ENCODE results near the gene IMMP2L. TPM values are rescaled to one million over a fixed set of nuclear protein-coding genes. Genes with fewer than 3 reads are reported as not detected.

IMMP2L gene
- total RNA-seq, 1 experiment from 2014 or later: 13.6 TPM

GRCh38 chr7:110890101-110890500, 672.2 kb downstream of the IMMP2L start:
- DNase-seq (ENCODE audit: low spot score) (no peak), ATAC-seq (no peak)
- H3K27me3 Mint-ChIP-seq (ENCODE audit: low read depth): no peaks in the 10 kb centered on the region
- CTCF ChIA-PET: no interaction called here
- POLR2A ChIA-PET: no interaction called here
- no peak overlapping the region for H3K4me3 Mint-ChIP-seq
- peaks cover 17% of the 10 kb centered on the region for H3K4me1 Mint-ChIP-seq
- no peak overlapping the region for H3K27ac Mint-ChIP-seq
- no peak for TF ChIP-seq ATF1 (CRISPR knock-in tag; IDR thresholded peaks at IDR 0.05)
- TF ChIP-seq NR3C1 (CRISPR knock-in tag; conservative IDR thresholded peaks at IDR 0.05; ENCODE audit: low read depth): no peak
- TF ChIP-seq AR (CRISPR knock-in tag; IDR thresholded peaks at IDR 0.05): no peak
- TF ChIP-seq PRRX2 (CRISPR knock-in tag; IDR thresholded peaks at IDR 0.05): no peak
- TF ChIP-seq, protein P1, sequence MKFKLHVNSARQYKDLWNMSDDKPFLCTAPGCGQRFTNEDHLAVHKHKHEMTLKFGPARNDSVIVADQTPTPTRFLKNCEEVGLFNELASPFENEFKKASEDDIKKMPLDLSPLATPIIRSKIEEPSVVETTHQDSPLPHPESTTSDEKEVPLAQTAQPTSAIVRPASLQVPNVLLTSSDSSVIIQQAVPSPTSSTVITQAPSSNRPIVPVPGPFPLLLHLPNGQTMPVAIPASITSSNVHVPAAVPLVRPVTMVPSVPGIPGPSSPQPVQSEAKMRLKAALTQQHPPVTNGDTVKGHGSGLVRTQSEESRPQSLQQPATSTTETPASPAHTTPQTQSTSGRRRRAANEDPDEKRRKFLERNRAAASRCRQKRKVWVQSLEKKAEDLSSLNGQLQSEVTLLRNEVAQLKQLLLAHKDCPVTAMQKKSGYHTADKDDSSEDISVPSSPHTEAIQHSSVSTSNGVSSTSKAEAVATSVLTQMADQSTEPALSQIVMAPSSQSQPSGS (CRISPR knock-in tag; IDR thresholded peaks at IDR 0.05; ENCODE audit: borderline replicate concordance, low read depth): no peak
- no peak for TF ChIP-seq ZNF232 (CRISPR knock-in tag; IDR thresholded peaks at IDR 0.05)
- no peak for TF ChIP-seq CBFB (CRISPR knock-in tag; IDR thresholded peaks at IDR 0.05; ENCODE audit: low read depth)
- no peak for TF ChIP-seq ZNF317 (CRISPR knock-in tag; IDR thresholded peaks at IDR 0.05; ENCODE audit: borderline replicate concordance, low read depth)
- TF ChIP-seq ZNF219 (CRISPR knock-in tag; IDR thresholded peaks at IDR 0.05; ENCODE audit: borderline replicate concordance): no peak
- TF ChIP-seq, protein P2, sequence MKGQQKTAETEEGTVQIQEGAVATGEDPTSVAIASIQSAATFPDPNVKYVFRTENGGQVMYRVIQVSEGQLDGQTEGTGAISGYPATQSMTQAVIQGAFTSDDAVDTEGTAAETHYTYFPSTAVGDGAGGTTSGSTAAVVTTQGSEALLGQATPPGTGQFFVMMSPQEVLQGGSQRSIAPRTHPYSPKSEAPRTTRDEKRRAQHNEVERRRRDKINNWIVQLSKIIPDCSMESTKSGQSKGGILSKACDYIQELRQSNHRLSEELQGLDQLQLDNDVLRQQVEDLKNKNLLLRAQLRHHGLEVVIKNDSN (CRISPR knock-in tag; IDR thresholded peaks at IDR 0.05): no peak
- no peak for TF ChIP-seq GTF2I (CRISPR knock-in tag; conservative IDR thresholded peaks at IDR 0.05)
- no peak for TF ChIP-seq JUN (CRISPR knock-in tag; IDR thresholded peaks at IDR 0.05)
- peaks cover 11% of the 10 kb centered on the region for H3K9me3 Mint-ChIP-seq
- H3K36me3 Mint-ChIP-seq: peaks cover 4% of the 10 kb centered on the region

GRCh38 chr7:110889335-110889734, 673.0 kb downstream of the IMMP2L start:
- Mint-ChIP-seq H3K9me3 (peaks cover 7% of the 10 kb centered on the region; the same call in 1 of the 2 replicates), H3K4me1 (peaks cover 17% of the 10 kb centered on the region), H3K27ac (no peak overlapping the region), H3K36me3 (no peaks in the 10 kb centered on the region), H3K4me3 (no peak overlapping the region), H3K27me3 (ENCODE audit: low read depth) (no peaks in the 10 kb centered on the region)
- POLR2A ChIA-PET: no interaction called here
- CTCF ChIA-PET: interaction anchor here (0.6 to 1.0 kb wide), 2 partner anchors 210 to 294 kb away, joined by 4 to 5 read pairs; no protein-coding TSS in a partner anchor
- DNase-seq (ENCODE audit: low spot score) (peak; percentile 22), ATAC-seq (no peak)
- TF ChIP-seq NFYB (CRISPR knock-in tag; conservative IDR thresholded peaks at IDR 0.05; ENCODE audit: low read depth) (no peak), AFF4 (CRISPR knock-in tag; IDR thresholded peaks at IDR 0.05; ENCODE audit: borderline replicate concordance) (no peak), USF2 (CRISPR knock-in tag; IDR thresholded peaks at IDR 0.05) (no peak), ZNF416 (CRISPR knock-in tag; IDR thresholded peaks at IDR 0.05) (no peak), ZSCAN18 (CRISPR knock-in tag; IDR thresholded peaks at IDR 0.05) (no peak), HMGA2 (CRISPR knock-in tag; IDR thresholded peaks at IDR 0.05) (no peak), ZNF281 (CRISPR knock-in tag; IDR thresholded peaks at IDR 0.05) (no peak), CREM (CRISPR knock-in tag; IDR thresholded peaks at IDR 0.05) (no peak)
- TF ChIP-seq, protein P1 (CRISPR knock-in tag; IDR thresholded peaks at IDR 0.05; ENCODE audit: borderline replicate concordance, low read depth): no peak

Measured in WTC11 (cell line).